ENCODE results near the gene TCP1.
"Not testable (repeated sequence)": the region's sequence is repeated elsewhere in the genome, so short reads cannot be mapped to it uniquely, and the experiment has no call there.

TCP1 gene

DNA sequence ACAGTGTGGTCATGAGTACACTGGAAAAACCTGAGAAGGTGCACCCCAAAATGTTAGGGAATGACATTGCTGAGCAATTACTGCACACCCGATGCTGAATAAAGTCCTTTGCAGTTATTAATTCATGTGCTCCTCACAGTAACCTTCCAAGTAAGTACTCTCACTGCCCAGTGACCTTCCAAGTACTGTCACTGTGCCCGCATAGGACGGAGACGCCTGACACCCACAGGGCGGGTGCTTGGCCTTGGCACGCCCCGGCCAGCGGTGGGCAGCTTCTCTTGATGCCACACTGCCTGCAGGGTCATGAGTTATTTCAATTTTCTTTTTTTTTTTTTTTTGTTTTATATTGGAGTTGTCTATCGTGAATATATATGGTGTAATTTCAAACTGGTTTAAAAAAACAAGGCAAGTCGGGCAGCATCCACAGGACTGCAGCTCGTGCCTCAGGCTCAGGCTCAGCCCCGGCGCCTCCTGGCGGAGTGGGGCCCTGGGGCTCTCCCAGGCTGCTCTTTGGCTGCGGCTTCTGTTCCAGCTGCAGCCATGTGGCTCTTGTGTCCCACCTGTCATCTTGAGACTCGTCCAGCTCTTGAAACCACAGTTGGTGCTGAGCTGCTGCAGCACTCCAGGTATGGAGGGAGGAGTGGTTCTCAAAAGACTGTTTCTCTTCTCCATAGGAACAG is 37.7 kb upstream of the TCP1 start:
- H3K4me3 ChIP-seq (ENCODE audit: low read length) = no peak overlapping the region
- H3K27me3 ChIP-seq (ENCODE audit: control insufficient read depth, insufficient read depth, low read length) = no peaks in the 10 kb centered on the region
- no peaks in the 10 kb centered on the region for H3K9me3 ChIP-seq (ENCODE audit: control insufficient read depth, low read depth, low read length)
- no peak overlapping the region for H3K9ac ChIP-seq (ENCODE audit: low read length)
- H3K4me1 ChIP-seq (ENCODE audit: control insufficient read depth, low read depth, low read length) = peaks cover 32% of the 10 kb centered on the region
- H3K27ac ChIP-seq (ENCODE audit: low read length) = no peak overlapping the region
- no peaks in the 10 kb centered on the region for H3K36me3 ChIP-seq (ENCODE audit: control insufficient read depth, low read depth, low read length)

DNA sequence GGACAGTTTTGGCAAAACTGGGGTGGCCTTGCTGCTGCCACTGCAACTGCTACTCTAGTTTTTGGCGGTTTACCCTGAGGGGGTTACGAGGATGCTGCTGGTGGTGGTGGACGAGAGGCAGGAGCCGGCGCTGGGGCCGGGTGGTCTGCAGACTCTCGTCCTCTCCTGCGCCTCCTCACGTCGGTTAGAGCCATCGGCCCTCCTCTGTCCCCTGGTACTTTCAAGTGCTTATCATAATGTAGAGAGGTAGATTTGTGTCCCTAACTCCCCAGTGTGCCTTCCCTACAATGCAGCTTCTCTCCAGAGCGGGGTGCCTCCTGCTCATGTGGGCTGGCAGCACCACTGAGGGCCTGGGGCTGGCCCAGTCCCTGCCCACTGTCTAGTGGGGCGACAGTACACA is 36.6 kb upstream of the TCP1 start:
- no peaks in the 10 kb centered on the region for H3K36me3 ChIP-seq (ENCODE audit: control insufficient read depth, low read depth, low read length)
- H3K27ac ChIP-seq (ENCODE audit: low read length) = no peak overlapping the region
- peaks cover 22% of the 10 kb centered on the region for H3K4me1 ChIP-seq (ENCODE audit: control insufficient read depth, low read depth, low read length)
- no peak overlapping the region for H3K4me3 ChIP-seq (ENCODE audit: low read length)
- no peaks in the 10 kb centered on the region for H3K27me3 ChIP-seq (ENCODE audit: control insufficient read depth, insufficient read depth, low read length)
- no peak overlapping the region for H3K9ac ChIP-seq (ENCODE audit: low read length)
- H3K9me3 ChIP-seq (ENCODE audit: control insufficient read depth, low read depth, low read length) = no peaks in the 10 kb centered on the region

DNA sequence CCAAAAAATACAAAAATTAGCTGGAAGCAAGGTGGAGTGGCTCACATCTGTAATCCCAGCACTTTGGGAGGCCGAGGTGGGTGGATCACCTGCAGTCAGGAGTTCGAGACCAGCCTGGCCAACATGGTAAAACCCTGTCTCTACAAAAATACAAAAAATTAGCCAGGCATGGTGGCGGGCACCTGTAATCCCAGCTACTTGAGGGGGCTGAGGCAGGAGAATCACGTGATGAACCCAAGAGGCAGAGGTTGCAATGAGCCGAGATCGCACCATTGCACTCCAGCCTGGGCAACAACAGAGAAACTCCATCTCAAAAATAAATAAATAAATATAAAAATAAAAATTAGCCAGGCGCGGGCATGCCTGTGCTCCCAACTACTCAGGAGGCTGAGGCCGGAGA is 35.3 kb upstream of the TCP1 start:
- H3K9ac ChIP-seq (ENCODE audit: low read length); H3K27me3 ChIP-seq (ENCODE audit: control insufficient read depth, insufficient read depth, low read length); H3K4me3 ChIP-seq (ENCODE audit: low read length); H3K36me3 ChIP-seq (ENCODE audit: control insufficient read depth, low read depth, low read length); H3K9me3 ChIP-seq (ENCODE audit: control insufficient read depth, low read depth, low read length); H3K27ac ChIP-seq (ENCODE audit: low read length): not testable (repeated sequence)
- peaks cover 17% of the 10 kb centered on the region for H3K4me1 ChIP-seq (ENCODE audit: control insufficient read depth, low read depth, low read length)

DNA sequence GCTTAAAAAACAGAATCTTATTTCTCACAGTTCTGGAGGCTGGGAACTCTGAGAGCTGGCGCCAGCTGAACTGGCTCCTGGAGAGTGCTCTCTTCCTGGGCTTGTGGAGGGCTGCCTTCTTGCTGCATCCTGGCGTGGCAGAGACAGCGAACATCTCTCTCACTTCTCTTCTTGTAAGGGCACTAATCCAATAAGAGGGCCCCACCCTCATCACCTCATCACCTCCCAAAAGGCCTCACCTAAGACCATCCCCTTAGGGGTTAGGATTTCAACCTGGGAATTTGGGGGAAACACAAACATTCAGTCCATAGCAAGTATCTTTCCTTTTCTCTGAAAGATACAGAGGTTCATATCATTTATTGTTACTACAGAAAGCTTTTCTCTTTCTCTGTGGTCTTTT is 34.6 kb upstream of the TCP1 start:
- Histone ChIP-seq H3K4me1 (ENCODE audit: control insufficient read depth, low read depth, low read length) (peaks cover 12% of the 10 kb centered on the region), H3K9me3 (ENCODE audit: control insufficient read depth, low read depth, low read length) (no peaks in the 10 kb centered on the region), H3K36me3 (ENCODE audit: control insufficient read depth, low read depth, low read length) (no peaks in the 10 kb centered on the region), H3K27ac (ENCODE audit: low read length) (no peak overlapping the region), H3K4me3 (ENCODE audit: low read length) (no peak overlapping the region), H3K9ac (ENCODE audit: low read length) (no peak overlapping the region), H3K27me3 (ENCODE audit: control insufficient read depth, insufficient read depth, low read length) (no peaks in the 10 kb centered on the region)

DNA sequence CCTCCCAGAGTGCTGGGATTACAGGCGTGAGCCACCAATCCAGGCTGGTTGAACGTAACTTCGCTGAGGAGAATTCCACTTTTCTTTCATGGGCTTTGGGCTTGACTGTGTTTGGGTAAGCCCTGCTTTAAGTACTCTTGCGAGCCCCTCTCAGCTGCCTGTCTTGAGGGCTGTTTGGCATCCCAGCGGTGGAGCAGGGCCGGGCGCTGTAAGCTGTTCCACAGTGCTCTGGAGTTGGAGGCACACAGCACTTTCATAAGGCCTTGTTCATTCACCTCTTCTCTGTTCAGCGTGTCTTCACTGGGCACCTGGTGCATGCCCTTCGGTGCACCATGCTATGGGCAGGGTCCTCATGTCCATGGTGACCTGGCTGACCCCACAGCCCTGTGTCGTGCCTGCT is 32.3 kb upstream of the TCP1 start:
- H3K9ac ChIP-seq (ENCODE audit: low read length) = no peak overlapping the region
- no peaks in the 10 kb centered on the region for H3K9me3 ChIP-seq (ENCODE audit: control insufficient read depth, low read depth, low read length)
- peaks cover 9% of the 10 kb centered on the region for H3K4me1 ChIP-seq (ENCODE audit: control insufficient read depth, low read depth, low read length)
- H3K27ac ChIP-seq (ENCODE audit: low read length) = no peak overlapping the region
- H3K4me3 ChIP-seq (ENCODE audit: low read length) = no peak overlapping the region
- no peaks in the 10 kb centered on the region for H3K27me3 ChIP-seq (ENCODE audit: control insufficient read depth, insufficient read depth, low read length)
- H3K36me3 ChIP-seq (ENCODE audit: control insufficient read depth, low read depth, low read length) = no peaks in the 10 kb centered on the region

DNA sequence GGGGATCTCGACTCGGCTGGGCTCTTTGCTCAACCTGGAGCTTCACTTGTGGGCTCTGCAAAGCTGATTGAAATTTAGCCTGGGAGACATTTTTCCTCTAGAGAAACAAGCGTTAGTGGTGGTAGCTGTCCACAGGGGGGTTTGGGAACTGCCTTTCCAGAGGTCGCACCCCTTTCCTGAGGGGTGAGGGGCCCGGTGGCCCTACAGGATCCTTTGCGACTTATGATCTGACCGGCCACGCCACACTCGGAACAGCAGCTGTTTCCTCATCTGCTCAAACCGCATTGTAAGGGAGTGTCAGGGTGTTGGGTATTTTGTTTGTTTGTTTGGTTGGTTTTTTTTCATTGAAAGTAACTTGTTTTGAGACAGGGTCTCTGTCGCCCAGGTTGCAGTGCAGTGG is 31.7 kb upstream of the TCP1 start:
- H3K4me1 ChIP-seq (ENCODE audit: control insufficient read depth, low read depth, low read length) = peaks cover 9% of the 10 kb centered on the region
- H3K27ac ChIP-seq (ENCODE audit: low read length) = no peak overlapping the region

DNA sequence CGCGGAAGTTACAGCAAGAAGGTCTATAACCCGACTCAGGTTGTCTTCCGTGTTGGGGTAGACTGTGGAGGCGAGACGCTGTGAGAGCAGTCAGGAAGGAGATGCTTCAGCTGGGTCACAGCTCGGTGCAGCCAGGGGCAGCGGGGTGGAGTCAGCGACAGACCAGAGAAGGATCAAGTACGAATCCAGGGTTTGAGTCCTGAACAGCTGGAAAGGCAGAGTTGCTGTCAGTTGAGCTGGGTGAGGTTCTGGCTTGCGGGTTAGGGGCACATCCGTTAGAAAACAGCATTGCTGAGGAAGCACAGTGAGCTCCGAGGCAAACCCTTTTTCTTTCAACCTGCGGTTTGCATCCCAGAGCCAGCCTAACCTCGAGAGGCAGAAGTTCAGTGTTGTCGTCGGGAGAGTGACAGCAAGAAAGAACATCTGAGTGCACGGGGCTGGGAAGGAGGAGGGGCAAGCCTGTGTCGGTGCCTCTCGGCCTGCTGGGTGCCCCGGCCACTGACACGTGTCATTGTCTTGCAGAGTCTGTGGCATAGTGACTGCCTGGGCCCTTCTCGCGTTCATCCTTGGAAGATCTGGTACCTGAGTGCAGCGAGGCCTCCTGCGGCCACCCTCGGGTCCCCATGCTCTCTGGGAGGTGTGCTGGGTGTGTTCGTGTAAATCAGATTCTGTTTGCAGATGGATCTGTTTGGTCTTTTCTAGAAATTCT is 30.7 kb upstream of the TCP1 start:
- Histone ChIP-seq H3K27me3 (ENCODE audit: control insufficient read depth, insufficient read depth, low read length) (no peaks in the 10 kb centered on the region), H3K36me3 (ENCODE audit: control insufficient read depth, low read depth, low read length) (no peaks in the 10 kb centered on the region), H3K27ac (ENCODE audit: low read length) (no peak overlapping the region), H3K4me3 (ENCODE audit: low read length) (no peak overlapping the region), H3K9ac (ENCODE audit: low read length) (no peak overlapping the region), H3K9me3 (ENCODE audit: control insufficient read depth, low read depth, low read length) (no peaks in the 10 kb centered on the region), H3K4me1 (ENCODE audit: control insufficient read depth, low read depth, low read length) (peaks cover 9% of the 10 kb centered on the region)

More for the DNA sequence above, 31.7 kb upstream of the TCP1 start:
- H3K9ac ChIP-seq (ENCODE audit: low read length) = no peak overlapping the region
- no peaks in the 10 kb centered on the region for H3K36me3 ChIP-seq (ENCODE audit: control insufficient read depth, low read depth, low read length)
- no peaks in the 10 kb centered on the region for H3K27me3 ChIP-seq (ENCODE audit: control insufficient read depth, insufficient read depth, low read length)
- no peaks in the 10 kb centered on the region for H3K9me3 ChIP-seq (ENCODE audit: control insufficient read depth, low read depth, low read length)
- H3K4me3 ChIP-seq (ENCODE audit: low read length) = no peak overlapping the region

DNA sequence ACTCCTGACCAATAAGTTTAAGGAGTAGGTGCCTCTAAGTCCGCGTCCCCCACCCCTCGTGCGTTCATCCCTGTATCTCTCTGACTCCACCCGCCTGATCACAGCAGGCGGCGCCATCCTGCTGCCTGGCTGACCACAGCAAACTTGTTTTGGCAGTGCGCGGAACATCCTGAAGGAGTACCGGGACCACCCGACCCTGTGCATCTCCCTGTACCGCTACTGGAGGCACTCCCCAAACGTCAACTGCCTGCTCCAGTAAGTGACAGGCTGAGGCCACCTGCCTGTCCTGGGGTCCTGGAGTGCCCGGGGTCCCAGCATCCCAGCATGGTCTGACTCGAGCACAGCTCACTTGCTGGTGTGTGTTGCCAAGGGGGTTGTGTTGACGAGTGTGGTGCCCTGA is 29.7 kb upstream of the TCP1 start:
- H3K9ac ChIP-seq (ENCODE audit: low read length) = no peak overlapping the region
- peaks cover 9% of the 10 kb centered on the region for H3K4me1 ChIP-seq (ENCODE audit: control insufficient read depth, low read depth, low read length)
- H3K9me3 ChIP-seq (ENCODE audit: control insufficient read depth, low read depth, low read length) = no peaks in the 10 kb centered on the region
- no peak overlapping the region for H3K27ac ChIP-seq (ENCODE audit: low read length)
- H3K36me3 ChIP-seq (ENCODE audit: control insufficient read depth, low read depth, low read length) = no peaks in the 10 kb centered on the region
- no peaks in the 10 kb centered on the region for H3K27me3 ChIP-seq (ENCODE audit: control insufficient read depth, insufficient read depth, low read length)
- no peak overlapping the region for H3K4me3 ChIP-seq (ENCODE audit: low read length)

DNA sequence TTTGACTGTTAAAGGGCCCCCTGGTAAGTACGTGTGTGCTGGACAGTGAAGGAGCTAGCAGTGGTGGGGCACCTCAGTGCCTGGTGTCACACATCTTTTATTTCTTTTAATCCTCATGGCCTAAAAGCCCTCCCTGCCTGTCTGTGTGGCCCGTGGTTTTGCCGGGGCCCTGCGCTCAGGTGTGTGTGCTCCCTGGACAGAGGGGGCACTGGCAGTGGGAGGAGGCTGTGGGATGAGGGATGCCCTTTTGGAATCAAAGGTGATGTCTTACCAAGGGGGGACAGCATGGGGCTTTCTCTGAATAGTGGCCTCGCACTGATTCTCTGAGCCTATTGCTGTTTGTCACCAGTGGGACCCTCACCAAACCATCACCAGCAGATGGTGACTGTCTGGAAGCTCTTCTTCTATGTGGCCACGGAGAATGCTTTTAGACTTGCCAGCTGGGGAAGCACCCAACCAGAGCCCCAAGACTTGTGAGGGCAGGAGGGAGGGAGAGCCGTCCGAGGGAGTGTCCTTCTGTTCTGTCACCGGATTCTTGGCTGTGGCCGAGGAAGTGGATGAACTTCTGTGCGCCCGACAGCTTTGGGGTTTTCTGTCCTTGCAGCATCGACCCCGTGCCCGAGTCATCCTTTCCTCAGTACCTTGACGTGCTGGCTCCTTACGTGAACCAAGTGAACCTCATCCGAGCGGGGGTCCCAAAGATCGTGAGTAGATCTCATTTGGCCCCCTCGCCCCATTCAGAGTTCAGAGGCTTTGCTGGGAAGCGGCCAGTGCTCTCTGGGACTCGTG is 28.7 kb upstream of the TCP1 start:
- no peaks in the 10 kb centered on the region for H3K9me3 ChIP-seq (ENCODE audit: control insufficient read depth, low read depth, low read length)
- no peaks in the 10 kb centered on the region for H3K27me3 ChIP-seq (ENCODE audit: control insufficient read depth, insufficient read depth, low read length)
- H3K4me1 ChIP-seq (ENCODE audit: control insufficient read depth, low read depth, low read length) = peaks cover 9% of the 10 kb centered on the region
- H3K36me3 ChIP-seq (ENCODE audit: control insufficient read depth, low read depth, low read length) = no peaks in the 10 kb centered on the region
- H3K27ac ChIP-seq (ENCODE audit: low read length) = no peak overlapping the region
- no peak overlapping the region for H3K9ac ChIP-seq (ENCODE audit: low read length)
- H3K4me3 ChIP-seq (ENCODE audit: low read length) = no peak overlapping the region

DNA sequence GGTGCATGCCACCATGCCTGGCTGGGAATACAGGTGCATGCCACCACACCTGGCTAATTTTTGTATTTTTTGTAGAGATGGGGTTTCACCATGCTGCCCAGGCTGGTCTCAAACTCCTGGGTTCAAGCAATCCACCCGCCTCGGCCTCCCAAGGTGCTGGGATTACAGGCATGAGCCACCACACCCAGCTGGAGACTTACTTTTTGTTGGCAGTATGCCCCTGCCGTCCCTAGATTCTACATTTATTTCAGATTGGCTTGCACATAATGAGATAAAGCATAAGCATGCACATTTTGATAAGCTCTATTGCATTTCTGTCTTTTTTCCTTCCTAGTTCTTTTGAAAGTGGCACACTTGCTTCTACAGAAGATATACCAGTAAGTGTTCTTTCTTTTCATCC is 27.4 kb upstream of the TCP1 start:
- not testable (repeated sequence) for H3K9ac ChIP-seq (ENCODE audit: low read length); H3K27me3 ChIP-seq (ENCODE audit: control insufficient read depth, insufficient read depth, low read length); H3K9me3 ChIP-seq (ENCODE audit: control insufficient read depth, low read depth, low read length); H3K36me3 ChIP-seq (ENCODE audit: control insufficient read depth, low read depth, low read length); H3K4me3 ChIP-seq (ENCODE audit: low read length); H3K27ac ChIP-seq (ENCODE audit: low read length)
- peaks cover 18% of the 10 kb centered on the region for H3K4me1 ChIP-seq (ENCODE audit: control insufficient read depth, low read depth, low read length)

DNA sequence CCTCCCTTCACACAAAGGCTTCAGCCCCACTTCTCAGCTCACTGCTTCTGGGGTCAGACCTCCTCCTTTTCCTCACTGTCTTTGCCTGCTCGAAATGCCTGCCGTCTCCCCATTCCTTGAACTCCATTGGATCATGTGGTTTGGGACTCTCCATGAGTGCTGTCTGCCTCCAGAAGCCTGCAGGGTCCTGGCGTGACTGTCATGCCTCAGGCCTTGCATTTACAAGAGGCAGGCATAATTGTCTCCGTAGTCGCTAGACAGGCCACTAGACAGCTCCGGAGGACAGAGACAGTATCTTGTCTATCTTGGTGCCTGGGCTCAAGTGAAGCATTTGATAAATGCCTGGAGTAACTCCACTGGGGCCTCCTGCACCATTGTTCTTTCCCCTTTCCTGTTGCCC is 26.0 kb upstream of the TCP1 start:
- H3K27me3 ChIP-seq (ENCODE audit: control insufficient read depth, insufficient read depth, low read length) = no peaks in the 10 kb centered on the region
- H3K4me1 ChIP-seq (ENCODE audit: control insufficient read depth, low read depth, low read length) = peaks cover 16% of the 10 kb centered on the region
- H3K36me3 ChIP-seq (ENCODE audit: control insufficient read depth, low read depth, low read length) = no peaks in the 10 kb centered on the region
- H3K9ac ChIP-seq (ENCODE audit: low read length) = no peak overlapping the region
- no peak overlapping the region for H3K27ac ChIP-seq (ENCODE audit: low read length)
- no peak overlapping the region for H3K4me3 ChIP-seq (ENCODE audit: low read length)
- no peaks in the 10 kb centered on the region for H3K9me3 ChIP-seq (ENCODE audit: control insufficient read depth, low read depth, low read length)

Measured in iPS-18a (cell line).